Common myeloid progenitor, CD34-positive (primary cell): ENCODE data around the gene ZGPAT.
"Not testable (repeated sequence)": the region's sequence is repeated elsewhere in the genome, so short reads cannot be mapped to it uniquely, and the experiment has no call there.

Source experiments
- CTCF ChIA-PET: fragments of 350-600 bp; sonication (Branson Sonifier 250); formaldehyde crosslinking; loops from one replicate; lab custom pipeline; 2021; ENCODE audit warnings: antibody characterized with exemption; lab: Charles Lee
- POLR2A ChIA-PET: fragments of 350-600 bp; sonication (Branson Sonifier 250); formaldehyde crosslinking; loops from one replicate; lab custom pipeline; 2021; ENCODE audit warnings: antibody characterized with exemption; lab: Charles Lee
- DNase-seq, 3 donors: peaks; one replicate each; pipeline versions ENCODE4 v3.0.0 to v3.0.0-alpha.2; 2013
- H3K27ac ChIP-seq, 2 experiments: 1 replicate in 1 of 2; 2 replicates in 1 of 2; pipeline ENCODE4 v1.7.0; 2013; ENCODE audit warnings: inconsistent platforms in 2 of 2, low read length in 2 of 2, mild to moderate bottlenecking in 2 of 2, low read depth in 1 of 2, moderate library complexity in 1 of 2; ENCODE audit not compliant: severe bottlenecking in 2 of 2, insufficient read depth in 1 of 2, poor library complexity in 1 of 2
- H3K27me3 ChIP-seq, 5 experiments: replicated peaks in 2 of 5; 1 replicate in 3 of 5; 2 replicates in 2 of 5; pipeline versions ENCODE4 v1.6.1 to v1.7.0; 2013; ENCODE audit warnings: low read length in 4 of 5, mild to moderate bottlenecking in 2 of 5, moderate library complexity in 2 of 5, inconsistent platforms in 1 of 5; ENCODE audit not compliant: insufficient read depth in 5 of 5, control insufficient read depth in 4 of 5
- H3K36me3 ChIP-seq, 4 experiments: 1 replicate in 2 of 4; 2 replicates in 2 of 4; pipeline versions ENCODE4 v1.6.1 to v1.7.0; 2013; ENCODE audit warnings: low read length in 3 of 4, control low read depth in 1 of 4, mild to moderate bottlenecking in 1 of 4; ENCODE audit not compliant: control insufficient read depth in 4 of 4, insufficient read depth in 4 of 4
- H3K4me1 ChIP-seq, 4 experiments: 1 replicate in 3 of 4; 2 replicates in 1 of 4; pipeline versions ENCODE4 v1.6.1 to v1.7.1; 2013; ENCODE audit warnings: low read length in 3 of 4, mild to moderate bottlenecking in 3 of 4, control low read depth in 1 of 4, inconsistent platforms in 1 of 4, moderate library complexity in 1 of 4; ENCODE audit not compliant: control insufficient read depth in 4 of 4, insufficient read depth in 4 of 4; ENCODE audit errors: control extremely low read depth in 1 of 4
- H3K4me3 ChIP-seq, 7 experiments: 1 replicate in 4 of 7; 2 replicates in 3 of 7; pipeline versions ENCODE4 v1.5.1 to v1.7.0; 2013; ENCODE audit warnings: mild to moderate bottlenecking in 7 of 7, low read length in 6 of 7, moderate library complexity in 6 of 7, inconsistent platforms in 2 of 7, low read depth in 2 of 7, control low read depth in 1 of 7; ENCODE audit not compliant: insufficient read depth in 4 of 7, control insufficient read depth in 1 of 7; ENCODE audit errors: extremely low read depth in 1 of 7
- H3K9me3 ChIP-seq, 5 experiments: 1 replicate in 4 of 5; 2 replicates in 1 of 5; pipeline versions ENCODE4 v1.6.1 to v1.7.1; 2013; ENCODE audit warnings: low read length in 4 of 5, mild to moderate bottlenecking in 2 of 5, inconsistent platforms in 1 of 5, low read depth in 1 of 5, moderate library complexity in 1 of 5; ENCODE audit not compliant: control insufficient read depth in 4 of 5, insufficient read depth in 2 of 5; ENCODE audit errors: control extremely low read depth in 1 of 5
- WGBS: methylation state at CpG from one replicate; pipeline ENCODE4 v1.1.5; 2013; ENCODE audit not compliant: insufficient coverage; 5-methylcytosine and 5-hydroxymethylcytosine counted together

ZGPAT gene

DNA sequence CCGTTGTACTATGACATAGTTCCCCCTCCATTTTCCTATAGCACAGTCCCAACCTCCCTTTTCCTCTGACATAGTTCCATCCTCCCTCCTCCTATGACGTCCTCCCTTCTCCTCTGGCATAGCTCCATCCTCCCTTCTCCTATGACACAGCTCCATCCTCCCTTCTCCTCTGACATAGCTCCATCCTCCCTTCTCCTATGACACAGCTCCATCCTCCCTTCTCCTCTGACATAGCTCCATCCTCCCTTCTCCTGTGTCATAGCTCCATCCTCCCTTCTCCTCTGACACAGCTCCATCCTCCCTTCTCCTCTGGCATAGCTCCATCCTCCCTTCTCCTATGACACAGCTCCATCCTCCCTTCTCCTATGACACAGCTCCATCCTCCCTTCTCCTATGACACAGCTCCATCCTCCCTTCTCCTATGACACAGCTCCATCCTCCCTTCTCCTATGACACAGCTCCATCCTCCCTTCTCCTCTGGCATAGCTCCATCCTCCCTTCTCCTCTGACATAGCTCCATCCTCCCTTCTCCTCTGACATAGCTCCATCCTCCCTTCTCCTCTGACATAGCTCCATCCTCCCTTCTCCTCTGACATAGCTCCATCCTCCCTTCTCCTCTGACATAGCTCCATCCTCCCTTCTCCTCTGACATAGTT is 15.3 kb downstream of the ZGPAT start:
- Histone ChIP-seq H3K36me3 (peaks cover 8 to 42% (median 14%) of the 10 kb centered on the region in 4 experiments), H3K9me3 (peaks cover 0 to 19% (median 5%) of the 10 kb centered on the region in 5 experiments)
- not testable (repeated sequence) for DNase-seq, H3K4me1 ChIP-seq, H3K27me3 ChIP-seq, H3K4me3 ChIP-seq, H3K27ac ChIP-seq
- ChIA-PET CTCF (interaction anchor here (0.8 to 2.7 kb wide), 2 partner anchors 11 to 15 kb away, joined by 3 to 8 read pairs; partner anchors contain the start of genes ARFRP1 and ZGPAT), POLR2A (interaction anchor here (0.6 kb wide), 1 partner anchor 15 kb away, joined by 3 read pairs; no protein-coding TSS in a partner anchor)
- 100% methylated on average over 2 of the region's 2 CpGs for WGBS

DNA sequence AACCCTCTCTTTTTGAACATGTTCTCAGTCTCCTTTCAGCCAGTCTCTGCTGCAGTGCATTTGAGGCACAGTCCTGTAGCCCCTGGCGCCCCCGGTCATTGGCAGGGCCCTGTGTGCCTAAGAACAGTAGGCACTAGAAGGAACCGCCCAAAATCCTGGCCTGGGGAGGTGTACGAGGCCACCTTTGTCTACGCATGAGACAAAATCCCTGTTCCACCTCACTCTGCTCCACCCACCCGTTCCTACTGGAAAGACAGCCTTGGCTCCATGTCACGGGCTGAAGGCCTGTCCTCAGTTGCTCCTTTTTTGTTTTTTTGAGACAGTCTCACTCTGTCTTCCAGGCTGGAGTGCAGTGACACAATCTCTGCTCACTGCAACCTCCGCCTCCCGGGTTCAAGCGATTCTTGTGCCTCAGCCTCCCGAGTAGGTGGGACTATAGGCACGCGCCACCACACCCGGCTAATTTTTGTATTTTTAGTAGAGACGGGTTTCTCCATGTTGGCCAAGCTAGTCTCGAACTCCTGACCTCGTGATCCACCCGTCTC is 22.4 kb downstream of the ZGPAT start:
- WGBS: 94% methylated on average over 18 of the region's 18 CpGs

GRCh38 chr20:63731410-63731809 is 23.6 kb downstream of the ZGPAT start:
- Histone ChIP-seq H3K9me3 (no peaks in the 10 kb centered on the region), H3K4me1 (peaks cover 0 to 35% (median 21%) of the 10 kb centered on the region in 4 experiments), H3K27me3 (no peaks in the 10 kb centered on the region), H3K27ac (no peak overlapping the region), H3K36me3 (peaks cover 4 to 41% (median 21%) of the 10 kb centered on the region in 4 experiments), H3K4me3 (no peak overlapping the region)
- 100% methylated on average over 1 of the region's 5 CpGs for WGBS
- CTCF ChIA-PET: no interaction called here
- DNase-seq: no peak
- POLR2A ChIA-PET: no interaction called here

More for the DNA sequence above, 22.4 kb downstream of the ZGPAT start:
- H3K4me3 ChIP-seq, H3K27me3 ChIP-seq, CTCF ChIA-PET, H3K27ac ChIP-seq, POLR2A ChIA-PET, DNase-seq, H3K9me3 ChIP-seq: not testable (repeated sequence)
- peaks cover 4 to 32% (median 19%) of the 10 kb centered on the region in 4 experiments for H3K36me3 ChIP-seq
- peaks cover 0 to 28% (median 20%) of the 10 kb centered on the region in 4 experiments for H3K4me1 ChIP-seq

- 87% methylated on average over 27 of the region's 38 CpGs for WGBS
- DNase-seq: no peak
- Histone ChIP-seq H3K4me1 (peaks cover 0 to 44% (median 28%) of the 10 kb centered on the region in 4 experiments), H3K4me3 (no peak overlapping the region), H3K36me3 (peaks cover 2 to 41% (median 20%) of the 10 kb centered on the region in 4 experiments), H3K9me3 (no peaks in the 10 kb centered on the region), H3K27me3 (no peaks in the 10 kb centered on the region), H3K27ac (no peak overlapping the region)
- POLR2A ChIA-PET: no interaction called here
- CTCF ChIA-PET: no interaction called here
Observed at GRCh38 chr20:63732118-63733095, 24.6 kb downstream of the ZGPAT start.

- over 99% methylated on average over 13 of the region's 13 CpGs for WGBS
- Histone ChIP-seq H3K27me3 (no peaks in the 10 kb centered on the region), H3K36me3 (peaks cover 2 to 41% (median 20%) of the 10 kb centered on the region in 4 experiments), H3K27ac (no peak overlapping the region), H3K4me3 (no peak overlapping the region), H3K4me1 (peaks cover 0 to 45% (median 31%) of the 10 kb centered on the region in 4 experiments), H3K9me3 (no peaks in the 10 kb centered on the region)
- POLR2A ChIA-PET: no interaction called here
- no peak for DNase-seq
- CTCF ChIA-PET: interaction anchor here (1.1 kb wide), 1 partner anchor 17 kb away, joined by 4 read pairs; no protein-coding TSS in a partner anchor
Observed at GRCh38 chr20:63733117-63733516, 25.3 kb downstream of the ZGPAT start.

GRCh38 chr20:63733579-63734081 is 25.8 kb downstream of the ZGPAT start:
- CTCF ChIA-PET: interaction anchor here (0.9 to 1.1 kb wide), 2 partner anchors 10 to 18 kb away, joined by 3 to 4 read pairs; no protein-coding TSS in a partner anchor
- Histone ChIP-seq H3K9me3 (no peaks in the 10 kb centered on the region), H3K4me3 (no peak overlapping the region), H3K36me3 (peaks cover 2 to 41% (median 20%) of the 10 kb centered on the region in 4 experiments), H3K27me3 (peaks cover 0 to 3% (median 0%) of the 10 kb centered on the region in 5 experiments), H3K4me1 (peaks cover 0 to 45% (median 32%) of the 10 kb centered on the region in 4 experiments), H3K27ac (no peak overlapping the region)
- POLR2A ChIA-PET: no interaction called here
- WGBS: 96% methylated on average over 13 of the region's 18 CpGs
- no peak for DNase-seq
